IMR-90 (cell line): ENCODE measurements around the gene GGCT. TPM values are rescaled to one million over a fixed set of nuclear protein-coding genes. Genes with fewer than 3 reads are reported as not detected.

Experiments
- ATAC-seq: fragments of 200-7000 bp; cut with Tn5 transposase; 2 replicates; pipeline ENCODE4 v1.9.1; 2020; ENCODE audit warnings: low read depth, mild to moderate bottlenecking, moderate library complexity
- BruUV-seq: library from RNA; stranded (reverse); fragments of 400-500 nt; replicated peaks from 2 replicates; lab custom pipeline; 2021; lab: Mats Ljungman, UMichigan
- CTCF ChIA-PET: fragments of 300-600 bp; formaldehyde crosslinking; extraction: SDS; loops from one replicate; lab custom pipeline; 2021; ENCODE audit warnings: antibody characterized with exemption; lab: Yijun Ruan, JAX
- POLR2A ChIA-PET: fragments of 300-600 bp; sonication (Branson Sonifier 250); formaldehyde crosslinking; loops from one replicate; lab custom pipeline; 2022; ENCODE audit warnings: antibody characterized with exemption; ENCODE audit not compliant: unreplicated experiment; lab: Charles Lee
- DNase-seq: peaks from one replicate; pipeline ENCODE4 v3.0.0; 2013
- H2AFZ ChIP-seq: replicated peaks from 2 replicates; pipeline ENCODE3; 2013; ENCODE audit warnings: low read length, mild to moderate bottlenecking; ENCODE audit not compliant: poor library complexity
- H2AK5ac ChIP-seq: 2 replicates; pipeline ENCODE4 v1.6.1; 2013; ENCODE audit warnings: low read depth, low read length, inconsistent platforms
- H2AK9ac ChIP-seq: replicated peaks from 2 replicates; pipeline ENCODE3; 2013; ENCODE audit warnings: mild to moderate bottlenecking, low read depth, low read length, moderate library complexity; ENCODE audit not compliant: poor library complexity
- H2BK120ac ChIP-seq: 2 replicates; pipeline ENCODE4 v1.6.1; 2013; ENCODE audit warnings: low read depth, low read length, inconsistent platforms
- H2BK15ac ChIP-seq: 3 replicates; pipeline ENCODE4 v1.6.1; 2013; ENCODE audit warnings: low read depth, low read length, inconsistent platforms
- H2BK20ac ChIP-seq: 2 replicates; pipeline ENCODE4 v1.6.1; 2013; ENCODE audit warnings: low read depth, mild to moderate bottlenecking, inconsistent platforms, low read length, moderate library complexity
- H2BK5ac ChIP-seq: 2 replicates; pipeline ENCODE4 v1.6.1; 2013; ENCODE audit warnings: mild to moderate bottlenecking, low read depth, low read length, inconsistent platforms; ENCODE audit not compliant: poor library complexity, severe bottlenecking
- H3K14ac ChIP-seq: replicated peaks from 2 replicates; pipeline ENCODE4 v1.6.1; 2013; ENCODE audit warnings: low read depth, low read length, inconsistent platforms
- H3K18ac ChIP-seq: 2 replicates; pipeline ENCODE4 v1.6.1; 2013; ENCODE audit warnings: low read depth, low read length, control low read depth
- H3K23ac ChIP-seq: 2 replicates; pipeline ENCODE4 v1.6.1; 2013; ENCODE audit warnings: low read depth, low read length, inconsistent platforms
- H3K27ac ChIP-seq: 2 replicates; pipeline ENCODE4 v1.5.1; 2013; ENCODE audit warnings: mild to moderate bottlenecking, control low read depth, low read length; ENCODE audit not compliant: insufficient read depth
- H3K27me3 ChIP-seq: 2 replicates; pipeline ENCODE4 v1.6.1; 2013; ENCODE audit warnings: low read length; ENCODE audit not compliant: control insufficient read depth, insufficient read depth
- H3K36me3 ChIP-seq: 2 replicates; pipeline ENCODE4 v1.6.1; 2013; ENCODE audit warnings: low read length, mixed read lengths; ENCODE audit not compliant: control insufficient read depth, insufficient read depth
- H3K4ac ChIP-seq: 2 replicates; pipeline ENCODE4 v1.6.1; 2013; ENCODE audit warnings: low read depth, low read length, inconsistent platforms
- H3K4me1 ChIP-seq: 2 replicates; pipeline ENCODE4 v1.6.1; 2013; ENCODE audit warnings: low read length, mixed read lengths; ENCODE audit not compliant: control insufficient read depth, insufficient read depth
- H3K4me2 ChIP-seq: 2 replicates; pipeline ENCODE4 v1.6.1; 2013; ENCODE audit warnings: low read depth, mild to moderate bottlenecking, control low read depth, low read length, moderate library complexity
- H3K4me3 ChIP-seq: 2 replicates; pipeline ENCODE4 v1.5.1; 2013; ENCODE audit warnings: low read depth, mild to moderate bottlenecking, control low read depth, low read length, moderate library complexity; ENCODE audit not compliant: insufficient read depth
- H3K56ac ChIP-seq: 2 replicates; pipeline ENCODE4 v1.6.1; 2013; ENCODE audit warnings: low read length, inconsistent platforms; ENCODE audit not compliant: insufficient read depth; ENCODE audit errors: extremely low read depth
- H3K79me1 ChIP-seq, 2 experiments: 2 replicates each; pipeline ENCODE4 v1.6.1; 2013; ENCODE audit warnings: low read length in 2 of 2, inconsistent platforms in 1 of 2, low read depth in 1 of 2
- H3K9ac ChIP-seq: 2 replicates; pipeline ENCODE4 v1.6.1; 2013; ENCODE audit warnings: low read depth, low read length, control low read depth
- H3K9me1 ChIP-seq: 2 replicates; pipeline ENCODE4 v1.6.1; 2013; ENCODE audit warnings: low read length, inconsistent platforms; ENCODE audit not compliant: insufficient read depth
- H3K9me3 ChIP-seq: 2 replicates; pipeline ENCODE4 v1.6.1; 2013; ENCODE audit warnings: low read length; ENCODE audit not compliant: control insufficient read depth, insufficient read depth
- H4K20me1 ChIP-seq: 2 replicates; pipeline ENCODE4 v1.6.1; 2013; ENCODE audit warnings: low read length, inconsistent platforms; ENCODE audit not compliant: insufficient read depth
- H4K5ac ChIP-seq: 2 replicates; pipeline ENCODE4 v1.6.1; 2013; ENCODE audit warnings: mild to moderate bottlenecking, low read depth, low read length, control low read depth
- H4K8ac ChIP-seq, 2 experiments: 2 replicates each; pipeline ENCODE4 v1.6.1; 2013; ENCODE audit warnings: low read depth in 2 of 2, low read length in 2 of 2, control low read depth in 1 of 2, inconsistent platforms in 1 of 2
- H4K91ac ChIP-seq: 2 replicates; pipeline ENCODE4 v1.6.1; 2013; ENCODE audit warnings: low read depth, low read length, inconsistent platforms; ENCODE audit not compliant: insufficient read depth
- BHLHE40 ChIP-seq: fragments of 150-350 bp; IDR thresholded peaks from 2 replicates; pipeline ENCODE4 v1.6.1; 2016; ENCODE audit warnings: mild to moderate bottlenecking, low read depth, low read length
- CEBPB ChIP-seq: IDR thresholded peaks from 2 replicates; pipeline ENCODE4 v1.6.1; 2012; ENCODE audit warnings: low read depth, low read length, improper control_type of control experiment
- CHD1 ChIP-seq: IDR thresholded peaks from 2 replicates; pipeline ENCODE4 v1.6.1; 2012; ENCODE audit warnings: low read depth, low read length, improper control_type of control experiment
- CTCF ChIP-seq: conservative IDR thresholded peaks from 2 replicates; pipeline ENCODE4 v1.5.1; 2012; ENCODE audit warnings: mild to moderate bottlenecking, low read depth, low read length, improper control_type of control experiment
- ELK1 ChIP-seq: fragments of 150-350 bp; IDR thresholded peaks from 2 replicates; pipeline ENCODE4 v1.6.1; 2016; ENCODE audit warnings: low read depth, mild to moderate bottlenecking, low read length, moderate library complexity, borderline replicate concordance
- FOS ChIP-seq: fragments of 150-350 bp; IDR thresholded peaks from 2 replicates; pipeline ENCODE4 v1.6.1; 2016; ENCODE audit warnings: low read depth, low read length
- MAFK ChIP-seq: IDR thresholded peaks from 2 replicates; pipeline ENCODE4 v1.6.1; 2012; ENCODE audit warnings: low read depth, low read length, improper control_type of control experiment
- MAZ ChIP-seq: IDR thresholded peaks from 2 replicates; pipeline ENCODE4 v1.6.1; 2012; ENCODE audit warnings: low read depth, mild to moderate bottlenecking, low read length, improper control_type of control experiment, moderate library complexity, borderline replicate concordance
- MXI1 ChIP-seq: IDR thresholded peaks from 2 replicates; pipeline ENCODE4 v1.6.1; 2012; ENCODE audit warnings: low read depth, mild to moderate bottlenecking, low read length, moderate library complexity, borderline replicate concordance
- NFE2L2 ChIP-seq: fragments of 150-350 bp; IDR thresholded peaks from 2 replicates; pipeline ENCODE4 v1.6.1; 2016; ENCODE audit warnings: low read depth, mild to moderate bottlenecking, low read length
- POLR2A ChIP-seq: IDR thresholded peaks from 2 replicates; pipeline ENCODE4 v1.6.1; 2012; ENCODE audit warnings: mild to moderate bottlenecking, low read depth, low read length
- RAD21 ChIP-seq: IDR thresholded peaks from 2 replicates; pipeline ENCODE4 v1.6.1; 2012; ENCODE audit warnings: low read length, improper control_type of control experiment
- RCOR1 ChIP-seq: IDR thresholded peaks from 2 replicates; pipeline ENCODE4 v1.6.1; 2012; ENCODE audit warnings: mild to moderate bottlenecking, low read length, improper control_type of control experiment; ENCODE audit not compliant: insufficient replicate concordance
- RFX5 ChIP-seq: IDR thresholded peaks from 2 replicates; pipeline ENCODE4 v1.8.0; 2012; ENCODE audit warnings: low read depth, mild to moderate bottlenecking, low read length, moderate library complexity
- SMC3 ChIP-seq: fragments of 150-350 bp; IDR thresholded peaks from 2 replicates; pipeline ENCODE4 v1.6.1; 2016; ENCODE audit warnings: low read depth, mild to moderate bottlenecking, antibody characterized with exemption, low read length, moderate library complexity
- WGBS, 2 experiments: methylation state at CpG; one replicate each; pipeline versions ENCODE4 v1.1.5 to v1.1.7; 2013; ENCODE audit warnings: missing lambda C conversion rate in 2 of 2; ENCODE audit not compliant: insufficient read length in 1 of 2; ENCODE audit errors: extremely low coverage in 2 of 2; 5-methylcytosine and 5-hydroxymethylcytosine counted together
- dilution Hi-C: fragments of 300-500 bp; cut with HindIII; formaldehyde crosslinking; loops from one replicate; pipeline ENCODE4 v1.14.3; 2018; ENCODE audit warnings: low sequenced_read_pairs; ENCODE audit not compliant: unreplicated experiment
- in situ Hi-C: fragments of 300-500 bp; cut with MboI; formaldehyde crosslinking; loops from 3 replicates; pipeline ENCODE4 v1.14.3; 2019; ENCODE audit warnings: low sequenced_read_pairs, inconsistent platforms, mixed read lengths
- intact Hi-C: fragments of 100-400 bp; cut with micrococcal nuclease; formaldehyde crosslinking; loops from 2 replicates; pipeline ENCODE4 v1.10.0; 2022
- polyA plus RNA-seq, 3 experiments: library from polyadenylated mRNA; depleted of rRNA; stranded (reverse); fragments of >200 nt; gene quantifications; 2 replicates each; pipeline ENCODE4 v1.2.3, GENCODE V29; 2012; ENCODE audit warnings: low replicate concordance in 1 of 3
- total RNA-seq: library from RNA; depleted of rRNA; stranded (reverse); fragments of >200 nt; gene quantifications from 2 replicates; pipeline ENCODE4 v1.2.3, GENCODE V29; 2012

The GGCT gene
- total and polyA plus RNA-seq, 2 of the 4 experiments (the other 2 are of a cell fraction) = 12.0 to 18.6 TPM

- no peak overlapping the region for H3K14ac ChIP-seq
- no peaks in the 10 kb centered on the region for H4K20me1 ChIP-seq
- H2BK120ac ChIP-seq = no peak overlapping the region
- H3K23ac ChIP-seq = no peak overlapping the region
- no peak overlapping the region for H3K4me3 ChIP-seq
- no peak overlapping the region for H4K8ac ChIP-seq
- intact Hi-C loops = no loop called here
- DNase-seq = no peak
- H3K27me3 ChIP-seq = no peaks in the 10 kb centered on the region
- ChIA-PET CTCF (no interaction called here), POLR2A (no interaction called here)
- no peak overlapping the region for H2AFZ ChIP-seq
- H2BK15ac ChIP-seq = no peak overlapping the region
- 90% methylated on average over 25 of the region's 29 CpGs; no CpG with 5 or more reads in 1 of the 2 experiments for WGBS, 2 experiments
- no peak overlapping the region for H3K4me2 ChIP-seq
- in situ Hi-C loops = no loop called here
- no peak overlapping the region for H2AK5ac ChIP-seq
- H3K79me1 ChIP-seq = 0 out of 4 replicates have a peak, but pooled peaks cover 0 to 2% of the 10 kb centered on the region in 2 experiments
- H3K4ac ChIP-seq = no peak overlapping the region
- BruUV-seq = no TSS peak
- H3K4me1 ChIP-seq = no peaks in the 10 kb centered on the region; the same call in 1 of the 2 replicates
- H3K18ac ChIP-seq = no peak overlapping the region
- H3K36me3 ChIP-seq = peaks cover 44% of the 10 kb centered on the region; the same call in 1 of the 2 replicates
- H3K56ac ChIP-seq = no peak overlapping the region
- no peak overlapping the region for H4K91ac ChIP-seq
- peaks cover 4% of the 10 kb centered on the region; the same call in 1 of the 2 replicates for H3K9me1 ChIP-seq
- H4K5ac ChIP-seq = no peak overlapping the region
- H3K9me3 ChIP-seq = no peaks in the 10 kb centered on the region
- H2BK20ac ChIP-seq = no peak overlapping the region
- no peak overlapping the region for H2AK9ac ChIP-seq
- dilution Hi-C loops = no loop called here
- ATAC-seq = no peak
- no peak overlapping the region for H3K9ac ChIP-seq
- H3K27ac ChIP-seq = no peak overlapping the region
- H2BK5ac ChIP-seq = no peak overlapping the region
- TF ChIP-seq ELK1 (no peak), CEBPB (no peak), CTCF (no peak), POLR2A (no peak), RAD21 (no peak), MXI1 (no peak), BHLHE40 (no peak), MAFK (no peak), FOS (no peak), SMC3 (no peak), NFE2L2 (no peak), RCOR1 (no peak), MAZ (no peak), RFX5 (no peak), CHD1 (no peak)
Observed at GRCh38 chr7:30451539-30452279, 52.9 kb downstream of the GGCT start.
